OCI-LY1 (cell line): ENCODE measurements around the gene TSEN2.
A peak's percentile ranks its signal among the peaks of the same experiment; 100 is the strongest.

Source experiments
- CTCF ChIP-seq: fragments of 200-600 bp; sonication (generic), shearing (Covaris generic); IDR thresholded peaks from 2 replicates; pipeline ENCODE4 v1.5.1; 2017; ENCODE audit warnings: mild to moderate bottlenecking, antibody characterized with exemption, low read length, moderate library complexity, mixed read lengths
- EZH2 ChIP-seq: fragments of 200-600 bp; sonication (generic), shearing (Covaris generic); IDR thresholded peaks from 2 replicates; pipeline ENCODE4 v1.8.0; 2017; ENCODE audit warnings: borderline replicate concordance, mixed run types, mild to moderate bottlenecking, antibody characterized with exemption, low read length, moderate library complexity, mixed read lengths

DNA sequence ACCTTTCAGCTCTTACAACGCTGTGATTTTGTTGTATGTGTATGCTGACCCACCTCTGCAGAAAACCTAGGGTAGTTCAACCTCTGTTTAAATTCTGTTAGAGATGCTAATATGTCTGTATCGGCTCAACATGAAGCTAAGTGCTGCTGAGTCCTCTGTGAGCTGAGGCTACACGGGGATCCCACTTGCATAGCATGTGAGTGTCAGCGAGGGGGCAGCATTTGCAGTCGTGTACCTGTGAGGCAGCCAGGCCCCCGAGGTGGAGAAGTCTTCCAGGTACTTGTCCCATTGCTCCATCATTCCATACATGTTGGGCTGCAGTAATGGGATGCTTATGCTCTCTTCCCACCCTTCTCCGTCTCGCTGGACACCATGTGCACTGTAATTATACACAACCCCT, 57.3 kb downstream of the TSEN2 start:
- TF ChIP-seq CTCF: peak; percentile 36; the same call in 1 of the 2 replicates
- TF ChIP-seq EZH2: no peak
